Heart left ventricle (tissue), 13 donors: ENCODE data around the gene NOXA1.

Experiments used
- POLR2A ChIP-seq, 2 donors: fragments of 450-650 bp; IDR thresholded peaks; one replicate each; pipeline ENCODE4 v1.6.1; 2017; ENCODE audit warnings: antibody characterized with exemption in 2 of 2, mild to moderate bottlenecking in 2 of 2, moderate library complexity in 2 of 2
- TF ChIP-seq, protein P1 (sequence below), 12 donors: fragments of 200-600 bp; sonication (generic) in 4 of 12; IDR thresholded peaks; one replicate each; pipeline versions ENCODE4 v1.5.0 to v1.8.0; 2018 to 2022; ENCODE audit warnings: antibody characterized with exemption in 12 of 12, mild to moderate bottlenecking in 5 of 12
- donor health status: ischemic (EF 13 %, LVEDD 7.1; RV severe dilation, severe dysfunction).
- donor health status: DM: no; HTN: yes; CAD: no.
- donor health status: DM: no; HTN: no; CAD: no.
- donor health status: ischemic (EF 25% LVEDD 6.9; RV normal size, moderate dysfunction).
- donor health status: ischemic (EF 25% LVEDD 5.7; RV mildly dilated, moderate dysfunction).
- donor health status: ischemic (EF 35%, LVEDD 5.7; RV mildly dilated, moderate dysfunction).
- donor health status: nonischemic (EF 11% LVEDD 7.7; RV severe dilation, severe dysfunction).
- donor health status: DM: yes; HTN: yes; CAD: no.
- donor health status: PGD.
- donor health status: ischemic (EF 29% LVEDD 5.4; RV normal size, mild dysfunction).
- donor health status: nonischemic (EF 23%, LVEDD 6.1; RV moderate dilation, normal function).

DNA sequence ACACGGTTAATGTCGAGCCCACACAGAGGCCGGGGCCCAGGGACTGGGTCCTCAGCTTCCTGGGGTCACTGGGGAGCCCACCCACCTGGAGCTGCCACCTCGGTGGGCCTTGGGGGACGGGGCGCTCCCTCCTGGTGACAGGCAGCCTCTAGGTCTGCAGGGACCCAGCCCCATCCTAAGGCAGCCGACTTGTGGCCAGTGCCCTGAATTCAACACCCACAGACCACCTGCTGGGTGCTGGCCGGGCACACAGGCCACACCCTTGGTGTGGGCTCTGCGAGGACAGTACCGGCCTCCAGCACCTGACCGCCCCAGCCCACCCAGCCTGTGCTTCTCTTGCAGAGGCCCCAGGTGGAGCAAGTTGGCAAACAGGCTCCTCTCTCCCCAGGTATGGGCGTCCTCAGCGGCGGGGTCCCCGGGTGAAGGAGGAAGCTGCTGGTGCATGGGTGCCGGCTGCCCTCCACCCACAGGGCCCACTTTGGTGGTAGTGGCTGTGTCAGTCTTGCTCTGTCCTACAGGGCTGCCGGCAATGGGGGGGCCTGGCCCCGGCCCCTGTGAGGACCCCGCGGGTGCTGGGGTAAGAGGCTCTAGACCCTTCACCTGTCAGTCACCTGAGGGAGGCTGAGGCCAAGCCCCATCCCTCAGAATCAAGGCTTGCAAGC lies 9.6 kb downstream of the NOXA1 start:
- TF ChIP-seq, protein P1, sequence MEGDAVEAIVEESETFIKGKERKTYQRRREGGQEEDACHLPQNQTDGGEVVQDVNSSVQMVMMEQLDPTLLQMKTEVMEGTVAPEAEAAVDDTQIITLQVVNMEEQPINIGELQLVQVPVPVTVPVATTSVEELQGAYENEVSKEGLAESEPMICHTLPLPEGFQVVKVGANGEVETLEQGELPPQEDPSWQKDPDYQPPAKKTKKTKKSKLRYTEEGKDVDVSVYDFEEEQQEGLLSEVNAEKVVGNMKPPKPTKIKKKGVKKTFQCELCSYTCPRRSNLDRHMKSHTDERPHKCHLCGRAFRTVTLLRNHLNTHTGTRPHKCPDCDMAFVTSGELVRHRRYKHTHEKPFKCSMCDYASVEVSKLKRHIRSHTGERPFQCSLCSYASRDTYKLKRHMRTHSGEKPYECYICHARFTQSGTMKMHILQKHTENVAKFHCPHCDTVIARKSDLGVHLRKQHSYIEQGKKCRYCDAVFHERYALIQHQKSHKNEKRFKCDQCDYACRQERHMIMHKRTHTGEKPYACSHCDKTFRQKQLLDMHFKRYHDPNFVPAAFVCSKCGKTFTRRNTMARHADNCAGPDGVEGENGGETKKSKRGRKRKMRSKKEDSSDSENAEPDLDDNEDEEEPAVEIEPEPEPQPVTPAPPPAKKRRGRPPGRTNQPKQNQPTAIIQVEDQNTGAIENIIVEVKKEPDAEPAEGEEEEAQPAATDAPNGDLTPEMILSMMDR (IDR thresholded peaks at IDR 0.05), result no peak
- TF ChIP-seq POLR2A (IDR thresholded peaks at IDR 0.05), result no peak
